RCC 7860 (cell line): ENCODE data around the gene FAM20B.
"Not testable (repeated sequence)": the region's sequence is repeated elsewhere in the genome, so short reads cannot be mapped to it uniquely, and the experiment has no call there.

Source experiments
- DNase-seq: peaks from one replicate; pipeline ENCODE4 v3.0.0-alpha.2; 2015; ENCODE audit warnings: low spot score
- FAIRE-seq: peaks from 2 replicates; lab custom pipeline; 2012; peaks lifted over from hg19 to GRCh38; lab: Jason Lieb, UNC

The FAM20B gene

GRCh38 chr1:179025125-179025974 is at the start of gene FAM20B:
FAM20B (plus strand) TSS chr1:179025894; CDS start chr1:179043848, 17,954 bp downstream.
- FAIRE-seq (no peak), DNase-seq (peak; percentile 82)

GRCh38 chr1:178976541-178976940 is 49.2 kb upstream of the FAM20B start:
- FAIRE-seq: no peak
- no peak for DNase-seq

- DNase-seq (no peak), FAIRE-seq (no peak)
Measured at GRCh38 chr1:178986204-178986603, 39.5 kb upstream of the FAM20B start.

- not testable (repeated sequence) for FAIRE-seq, DNase-seq
Measured at GRCh38 chr1:178988198-178988597, 37.5 kb upstream of the FAM20B start.

- no peak for FAIRE-seq
Measured at GRCh38 chr1:178993559-178993958, 32.1 kb upstream of the FAM20B start.

GRCh38 chr1:178997428-178997827 is 28.3 kb upstream of the FAM20B start:
- DNase-seq: no peak
- FAIRE-seq: no peak

More at GRCh38 chr1:178993559-178993958, 32.1 kb upstream of the FAM20B start:
- no peak for DNase-seq

- no peak for DNase-seq
- no peak for FAIRE-seq
Measured at GRCh38 chr1:178998295-178998694, 27.4 kb upstream of the FAM20B start.

GRCh38 chr1:178999061-178999460 is 26.6 kb upstream of the FAM20B start:
- DNase-seq (no peak), FAIRE-seq (no peak)

GRCh38 chr1:179001451-179001850 is 24.2 kb upstream of the FAM20B start:
- FAIRE-seq: no peak

GRCh38 chr1:179002064-179002463 is 23.6 kb upstream of the FAM20B start:
- DNase-seq, FAIRE-seq: not testable (repeated sequence)

More at GRCh38 chr1:179001451-179001850, 24.2 kb upstream of the FAM20B start:
- DNase-seq: no peak

GRCh38 chr1:179002552-179003345 is 22.9 kb upstream of the FAM20B start:
- FAIRE-seq (no peak), DNase-seq (peak; percentile 48)

GRCh38 chr1:179003512-179004066 is 22.1 kb upstream of the FAM20B start:
- FAIRE-seq (no peak), DNase-seq (no peak)

GRCh38 chr1:179007233-179007632 is 18.5 kb upstream of the FAM20B start:
- FAIRE-seq (no peak), DNase-seq (no peak)

- no peak for DNase-seq
Measured at GRCh38 chr1:179010671-179011070, 15.0 kb upstream of the FAM20B start.

GRCh38 chr1:179012038-179012437 is 13.7 kb upstream of the FAM20B start:
- FAIRE-seq: no peak

More at GRCh38 chr1:179010671-179011070, 15.0 kb upstream of the FAM20B start:
- no peak for FAIRE-seq

GRCh38 chr1:179014123-179014522 is 11.6 kb upstream of the FAM20B start:
- DNase-seq (no peak), FAIRE-seq (no peak)

More at GRCh38 chr1:179012038-179012437, 13.7 kb upstream of the FAM20B start:
- no peak for DNase-seq

- DNase-seq (no peak), FAIRE-seq (no peak)
Measured at GRCh38 chr1:179015396-179015795, 10.3 kb upstream of the FAM20B start.

- peak; percentile 75 for DNase-seq
- peak; percentile 79 for FAIRE-seq
Measured at GRCh38 chr1:179016706-179017382, 8.8 kb upstream of the FAM20B start.

- FAIRE-seq: peak; percentile 47
- peak; percentile 62 for DNase-seq
Measured at GRCh38 chr1:179017383-179018326, 8.0 kb upstream of the FAM20B start.
